Kidney (tissue), 14 donors: ENCODE results near the gene SLC30A2. TPM values are rescaled to one million over a fixed set of nuclear protein-coding genes. Genes with fewer than 3 reads are reported as not detected.

ENCODE experiments used
- DNase-seq, 5 donors: peaks; one replicate each; pipeline ENCODE4 v3.0.0-alpha.2; 2013 to 2020
- FAIRE-seq: peaks from 2 replicates; lab custom pipeline; 2012; peaks lifted over from hg19 to GRCh38; lab: Jason Lieb, UNC
- H3K27ac ChIP-seq, 2 donors: one replicate each; pipeline ENCODE4 v1.7.0; 2013; ENCODE audit warnings: low read depth in 2 of 2, low read length in 2 of 2, inconsistent platforms in 1 of 2
- H3K27me3 ChIP-seq: one replicate; pipeline ENCODE4 v1.7.1; 2013; ENCODE audit warnings: low read length, inconsistent platforms; ENCODE audit not compliant: control insufficient read depth, insufficient read depth
- H3K36me3 ChIP-seq, 3 donors: one replicate each; pipeline versions ENCODE4 v1.7.0 to v1.7.1; 2013; ENCODE audit warnings: low read length in 3 of 3, control low read depth in 1 of 3, inconsistent platforms in 1 of 3; ENCODE audit not compliant: insufficient read depth in 3 of 3, control insufficient read depth in 2 of 3
- H3K4me1 ChIP-seq, 3 donors: one replicate each; pipeline versions ENCODE4 v1.7.0 to v1.7.1; 2013; ENCODE audit warnings: low read length in 3 of 3, inconsistent platforms in 1 of 3, low read depth in 1 of 3; ENCODE audit not compliant: control insufficient read depth in 2 of 3, insufficient read depth in 2 of 3
- H3K4me3 ChIP-seq, 3 donors: one replicate each; pipeline versions ENCODE4 v1.7.0 to v1.8.1; 2013; ENCODE audit warnings: low read length in 3 of 3, control low read depth in 1 of 3, inconsistent platforms in 1 of 3
- H3K9ac ChIP-seq, 3 donors: one replicate each; pipeline versions ENCODE4 v1.7.0 to v1.7.1; 2013; ENCODE audit warnings: low read length in 3 of 3, control low read depth in 1 of 3, inconsistent platforms in 1 of 3
- H3K9me3 ChIP-seq, 3 donors: one replicate each; pipeline versions ENCODE4 v1.7.0 to v1.7.1; 2013; ENCODE audit warnings: low read length in 3 of 3, control low read depth in 1 of 3, inconsistent platforms in 1 of 3; ENCODE audit not compliant: control insufficient read depth in 2 of 3, insufficient read depth in 1 of 3
- CTCF ChIP-seq: IDR thresholded peaks from 3 replicates; pipeline ENCODE4 v1.5.1; 2012; ENCODE audit warnings: mild to moderate bottlenecking, moderate library complexity, borderline replicate concordance; ENCODE audit not compliant: insufficient read depth; ENCODE audit errors: extremely low read depth
- intact Hi-C: fragments of 100-400 bp; cut with DNase I; formaldehyde crosslinking; loops from one replicate; pipeline ENCODE4 v1.11.1; 2022
- polyA plus RNA-seq: library from polyadenylated mRNA; stranded (reverse); fragments of 350-450 nt; fragmentation: Illumina TruSeq; extraction: RNeasy Lipid Tissue Mini Kit (QIAGEN cat#74804); gene quantifications from one replicate; pipeline ENCODE4 v1.2.3, GENCODE V29; 2014; ENCODE audit warnings: low read depth, low replicate concordance; ENCODE audit not compliant: insufficient read depth
- total RNA-seq: library from RNA; stranded (reverse); fragmentation: NEBNext Ultra II Directional; extraction: Animal tissue kit (Norgen Biotek cat#: 25700); gene quantifications from one replicate; pipeline ENCODE4 v1.2.1, GENCODE V29; 2021
- donor health status: control.
- donor health status: control.
- donor health status: control.
- donor health status: control.
- donor health status: control.
- donor health status: DM: yes; HTN: yes; CAD: no.
- donor health status: Normal renal cell carcinoma (clear cell type).

SLC30A2 gene
- total and polyA plus RNA-seq, 2 donors from 2014 or later, result 26.8 to 34.4 TPM

- H3K4me1 ChIP-seq, result peaks cover 0 to 7% (median 5%) of the 10 kb centered on the region in 3 donors
- H3K9ac ChIP-seq, result no peak overlapping the region
- TF ChIP-seq CTCF, result no peak
- DNase-seq (no peak), FAIRE-seq (no peak)
- intact Hi-C loops, result no loop called here
- peaks cover 16% of the 10 kb centered on the region for H3K27me3 ChIP-seq
- no peak overlapping the region for H3K4me3 ChIP-seq
- peaks cover 0 to 5% (median 0%) of the 10 kb centered on the region in 3 donors for H3K36me3 ChIP-seq
- H3K27ac ChIP-seq, result no peak overlapping the region
- H3K9me3 ChIP-seq, result no peaks in the 10 kb centered on the region
These were observed 3.9 kb downstream of the SLC30A2 start for GRCh38 chr1:26041978-26042377.

- FAIRE-seq (no peak), DNase-seq (no peak)
- Histone ChIP-seq H3K27me3 (peaks cover 11% of the 10 kb centered on the region), H3K4me1 (peaks cover 0 to 7% (median 7%) of the 10 kb centered on the region in 3 donors), H3K9me3 (no peaks in the 10 kb centered on the region), H3K4me3 (no peak overlapping the region), H3K9ac (no peak overlapping the region), H3K36me3 (peaks cover 0 to 5% (median 0%) of the 10 kb centered on the region in 3 donors), H3K27ac (no peak overlapping the region)
- no peak for TF ChIP-seq CTCF
- intact Hi-C loops, result no loop called here
These were observed 4.5 kb downstream of the SLC30A2 start for GRCh38 chr1:26041401-26041800.

GRCh38 chr1:26038904-26039303, 7.0 kb downstream of the SLC30A2 start:
- no peaks in the 10 kb centered on the region for H3K27me3 ChIP-seq
- intact Hi-C loops, result no loop called here
- no peak for DNase-seq

More at GRCh38 chr1:26038904-26039303, 7.0 kb downstream of the SLC30A2 start:
- Histone ChIP-seq H3K36me3 (peaks cover 0 to 2% (median 0%) of the 10 kb centered on the region in 3 donors), H3K9me3 (no peaks in the 10 kb centered on the region), H3K4me1 (peaks cover 0 to 9% (median 7%) of the 10 kb centered on the region in 3 donors), H3K27ac (no peak overlapping the region), H3K9ac (no peak overlapping the region), H3K4me3 (no peak overlapping the region)
- no peak for FAIRE-seq
- TF ChIP-seq CTCF, result no peak
